ENCODE measurements around the gene TUBB3.

GRCh38 chr16:89917773-89918452, 5.2 kb upstream of the TUBB3 start:
- no peak; the same call in 1 of the 2 replicates for TF ChIP-seq POLR2AphosphoS5 (IDR thresholded peaks at IDR 0.05; ENCODE audit: borderline replicate concordance, low read depth, low read length)
- TF ChIP-seq FOXP2 (optimal IDR thresholded peaks at IDR 0.05; ENCODE audit: control extremely low read depth, extremely low read length, insufficient read depth): no peak

Data from SK-N-MC (cell line).